ENCODE results near the gene SMIM45.
"Not testable (repeated sequence)": the region's sequence is repeated elsewhere in the genome, so short reads cannot be mapped to it uniquely, and the experiment has no call there.

The SMIM45 gene

GRCh38 chr22:41946629-41947423 lies 5.1 kb upstream of the SMIM45 start, which contains the start of gene CENPM:
Gene CENPM, minus strand, starts transcription at chr22:41947152. Its CDS starts 76 bp downstream, at chr22:41947076.
- DNase-seq, result peak; percentile 96
- Histone ChIP-seq H3K36me3 (ENCODE audit: low read depth, missing control alignments) (no peaks in the 10 kb centered on the region), H3K27me3 (no peaks in the 10 kb centered on the region), H3K4me1 (peaks cover 5% of the 10 kb centered on the region), H3K27ac (peak within 1 kb of the TSS; percentile 14 to 59), H3K4me3 (peak within 1 kb of the TSS; percentile 65 to 69), H3K9me3 (no peaks in the 10 kb centered on the region)
- WGBS, 2 donors, result 0 to 1% methylated on average over 11 to 53 of the region's 56 CpGs
- intact Hi-C loops (cut with DNase I; ENCODE audit: low total_unique reads), result no loop called here
- TF ChIP-seq POLR2A (IDR thresholded peaks at IDR 0.05), result no peak
- TF ChIP-seq, protein P1, sequence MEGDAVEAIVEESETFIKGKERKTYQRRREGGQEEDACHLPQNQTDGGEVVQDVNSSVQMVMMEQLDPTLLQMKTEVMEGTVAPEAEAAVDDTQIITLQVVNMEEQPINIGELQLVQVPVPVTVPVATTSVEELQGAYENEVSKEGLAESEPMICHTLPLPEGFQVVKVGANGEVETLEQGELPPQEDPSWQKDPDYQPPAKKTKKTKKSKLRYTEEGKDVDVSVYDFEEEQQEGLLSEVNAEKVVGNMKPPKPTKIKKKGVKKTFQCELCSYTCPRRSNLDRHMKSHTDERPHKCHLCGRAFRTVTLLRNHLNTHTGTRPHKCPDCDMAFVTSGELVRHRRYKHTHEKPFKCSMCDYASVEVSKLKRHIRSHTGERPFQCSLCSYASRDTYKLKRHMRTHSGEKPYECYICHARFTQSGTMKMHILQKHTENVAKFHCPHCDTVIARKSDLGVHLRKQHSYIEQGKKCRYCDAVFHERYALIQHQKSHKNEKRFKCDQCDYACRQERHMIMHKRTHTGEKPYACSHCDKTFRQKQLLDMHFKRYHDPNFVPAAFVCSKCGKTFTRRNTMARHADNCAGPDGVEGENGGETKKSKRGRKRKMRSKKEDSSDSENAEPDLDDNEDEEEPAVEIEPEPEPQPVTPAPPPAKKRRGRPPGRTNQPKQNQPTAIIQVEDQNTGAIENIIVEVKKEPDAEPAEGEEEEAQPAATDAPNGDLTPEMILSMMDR (IDR thresholded peaks at IDR 0.05), result peak in 1 of 3 experiments; percentile 12

DNA sequence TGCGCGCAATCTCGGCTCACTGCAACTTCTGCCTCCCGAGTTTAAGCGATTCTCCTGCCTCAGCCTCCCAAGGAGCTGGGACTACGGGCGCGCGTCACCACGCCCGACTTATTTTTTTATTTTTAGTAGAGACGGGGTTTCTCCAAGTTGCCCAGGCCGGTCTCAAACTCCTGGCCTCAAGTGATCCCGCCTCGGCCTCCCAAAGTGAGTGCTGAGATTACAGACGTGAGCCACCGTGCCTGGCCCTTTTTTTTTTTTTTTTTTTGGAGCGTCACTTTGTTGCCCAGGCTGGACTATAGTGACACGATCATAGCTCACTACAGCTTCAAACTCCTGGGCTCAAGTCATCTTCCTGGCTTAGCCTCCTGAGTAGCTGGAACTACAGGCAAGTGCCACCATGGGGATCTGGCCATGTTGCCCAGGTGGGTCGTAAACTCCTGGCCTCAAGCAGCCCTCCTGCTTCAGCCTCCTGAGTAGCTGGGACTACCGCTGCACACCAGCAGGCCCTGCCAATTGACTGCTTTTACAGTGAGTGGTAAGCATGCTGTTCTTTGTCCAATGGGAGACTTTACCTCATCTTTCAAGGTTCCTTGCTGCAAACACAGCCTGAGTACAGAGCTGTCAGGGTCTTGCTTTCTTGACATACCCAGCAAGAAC lies 4.4 kb upstream of the SMIM45 start:
- Histone ChIP-seq H3K4me1 (peaks cover 5% of the 10 kb centered on the region), H3K36me3 (ENCODE audit: low read depth, missing control alignments) (no peaks in the 10 kb centered on the region), H3K27ac (peak overlapping the region in 1 of 2 donors; percentile 59), H3K27me3 (no peaks in the 10 kb centered on the region), H3K4me3 (peak overlapping the region; percentile 65 to 69), H3K9me3 (no peaks in the 10 kb centered on the region)
- no peak for DNase-seq
- intact Hi-C loops (cut with DNase I; ENCODE audit: low total_unique reads), result no loop called here
- TF ChIP-seq POLR2A (IDR thresholded peaks at IDR 0.05), result no peak
- TF ChIP-seq, protein P1 (IDR thresholded peaks at IDR 0.05), result no peak
- 43 to 62% methylated on average over 19 to 21 of the region's 21 CpGs for WGBS, 2 donors

DNA sequence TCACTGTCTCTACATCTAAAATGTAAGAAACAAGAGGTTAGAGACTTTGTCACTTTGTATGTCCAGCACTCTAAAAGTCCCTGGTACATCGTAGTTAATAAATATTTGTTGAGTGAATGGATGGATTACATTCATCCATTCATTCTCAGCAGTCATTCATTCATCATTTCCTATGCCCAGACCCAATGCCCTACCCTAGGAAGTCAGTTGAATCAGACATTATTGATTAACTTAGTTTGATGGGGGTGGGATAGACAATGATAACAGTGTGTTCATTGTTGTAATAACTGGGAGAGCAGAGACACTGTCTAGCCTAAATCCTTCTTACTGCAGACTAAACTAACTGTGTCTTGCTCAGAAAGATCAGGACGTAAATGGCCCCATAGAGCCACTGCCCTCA lies 3.8 kb upstream of the SMIM45 start:
- H3K27me3 ChIP-seq, result no peaks in the 10 kb centered on the region
- peaks cover 5% of the 10 kb centered on the region for H3K4me1 ChIP-seq
- intact Hi-C loops (cut with DNase I; ENCODE audit: low total_unique reads), result no loop called here
- no peaks in the 10 kb centered on the region for H3K9me3 ChIP-seq
- TF ChIP-seq, protein P1 (IDR thresholded peaks at IDR 0.05), result no peak
- TF ChIP-seq POLR2A (IDR thresholded peaks at IDR 0.05), result no peak
- DNase-seq, result no peak
- 88 to 95% methylated on average over 2 of the region's 2 CpGs for WGBS, 2 donors
- H3K4me3 ChIP-seq, result no peak overlapping the region
- no peaks in the 10 kb centered on the region for H3K36me3 ChIP-seq (ENCODE audit: low read depth, missing control alignments)
- H3K27ac ChIP-seq, result no peak overlapping the region

DNA sequence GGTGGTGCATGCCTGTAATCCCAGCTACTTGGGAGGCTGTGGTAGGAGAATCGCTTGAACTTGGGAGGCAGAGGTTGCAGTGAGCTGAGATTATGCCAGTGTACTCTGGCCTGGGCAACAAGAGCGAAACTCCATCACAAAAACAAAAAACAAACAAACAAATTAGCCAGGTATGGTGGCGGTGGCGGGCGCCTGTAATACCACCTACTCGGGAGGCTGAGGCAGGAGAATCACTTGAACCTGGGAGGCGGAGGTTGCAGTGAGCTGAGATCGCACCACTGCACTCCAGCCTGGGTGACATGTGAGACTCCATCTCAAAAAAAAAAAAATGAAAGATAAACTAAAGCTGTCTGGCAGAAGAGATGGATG lies 3.0 kb upstream of the SMIM45 start:
- 88% methylated on average over 8 of the region's 8 CpGs for WGBS, 2 donors
- H3K4me1 ChIP-seq; H3K27me3 ChIP-seq; H3K27ac ChIP-seq; intact Hi-C loops (cut with DNase I; ENCODE audit: low total_unique reads); H3K9me3 ChIP-seq; DNase-seq; H3K36me3 ChIP-seq (ENCODE audit: low read depth, missing control alignments); H3K4me3 ChIP-seq: not testable (repeated sequence)

- no peaks in the 10 kb centered on the region for H3K9me3 ChIP-seq
- DNase-seq, result no peak
- no peak overlapping the region for H3K4me3 ChIP-seq
- no peak for TF ChIP-seq POLR2A (IDR thresholded peaks at IDR 0.05)
- TF ChIP-seq, protein P1 (IDR thresholded peaks at IDR 0.05), result no peak
- intact Hi-C loops (cut with DNase I; ENCODE audit: low total_unique reads), result no loop called here
- no peaks in the 10 kb centered on the region for H3K36me3 ChIP-seq (ENCODE audit: low read depth, missing control alignments)
- peaks cover 5% of the 10 kb centered on the region for H3K4me1 ChIP-seq
- 88 to 94% methylated on average over 7 of the region's 7 CpGs for WGBS, 2 donors
- no peak overlapping the region for H3K27ac ChIP-seq
- H3K27me3 ChIP-seq, result no peaks in the 10 kb centered on the region
Observed at GRCh38 chr22:41949297-41949965, 2.5 kb upstream of the SMIM45 start.
